Ovary (tissue), 3 donors: ENCODE data around the gene KRT4.

ENCODE experiments used
- EP300 ChIP-seq: sonication (generic); formaldehyde crosslinking; IDR thresholded peaks from one replicate; pipeline ENCODE4 v1.6.1; 2017; ENCODE audit warnings: antibody characterized with exemption
- POLR2A ChIP-seq: fragments of 450-650 bp; IDR thresholded peaks from one replicate; pipeline ENCODE4 v1.6.1; 2017; ENCODE audit warnings: antibody characterized with exemption, mild to moderate bottlenecking, moderate library complexity
- TF ChIP-seq, protein P1 (sequence below), 3 donors: fragments of 450-650 bp in 2 of 3; fragments of 200-600 bp in 1 of 3; IDR thresholded peaks; one replicate each; pipeline versions ENCODE4 v1.5.1 to v1.8.0; 2016 to 2022; ENCODE audit warnings: antibody characterized with exemption in 3 of 3, mild to moderate bottlenecking in 1 of 3
- donor health status: DM: no; HTN: no; CAD: no.

DNA sequence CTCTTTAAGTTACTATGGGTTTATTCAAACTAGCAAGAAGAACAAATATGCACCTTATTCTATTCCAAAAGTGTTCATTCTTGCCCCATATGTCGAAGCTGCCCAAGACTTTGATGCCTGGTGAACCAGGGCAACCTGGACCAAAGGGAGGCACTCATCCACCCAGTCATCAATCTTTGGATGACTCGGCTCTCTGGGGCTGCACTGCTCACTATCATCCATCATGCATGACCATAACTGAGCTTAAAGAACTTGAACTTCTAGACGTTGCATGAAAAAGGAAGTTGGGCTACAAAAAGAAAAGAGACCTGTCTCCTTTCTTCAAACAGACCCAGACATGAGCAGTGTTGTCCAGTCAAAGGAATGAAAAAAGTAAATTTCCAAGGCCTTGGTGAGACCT lies 1.2 kb downstream of the KRT4 start:
- TF ChIP-seq, protein P1, sequence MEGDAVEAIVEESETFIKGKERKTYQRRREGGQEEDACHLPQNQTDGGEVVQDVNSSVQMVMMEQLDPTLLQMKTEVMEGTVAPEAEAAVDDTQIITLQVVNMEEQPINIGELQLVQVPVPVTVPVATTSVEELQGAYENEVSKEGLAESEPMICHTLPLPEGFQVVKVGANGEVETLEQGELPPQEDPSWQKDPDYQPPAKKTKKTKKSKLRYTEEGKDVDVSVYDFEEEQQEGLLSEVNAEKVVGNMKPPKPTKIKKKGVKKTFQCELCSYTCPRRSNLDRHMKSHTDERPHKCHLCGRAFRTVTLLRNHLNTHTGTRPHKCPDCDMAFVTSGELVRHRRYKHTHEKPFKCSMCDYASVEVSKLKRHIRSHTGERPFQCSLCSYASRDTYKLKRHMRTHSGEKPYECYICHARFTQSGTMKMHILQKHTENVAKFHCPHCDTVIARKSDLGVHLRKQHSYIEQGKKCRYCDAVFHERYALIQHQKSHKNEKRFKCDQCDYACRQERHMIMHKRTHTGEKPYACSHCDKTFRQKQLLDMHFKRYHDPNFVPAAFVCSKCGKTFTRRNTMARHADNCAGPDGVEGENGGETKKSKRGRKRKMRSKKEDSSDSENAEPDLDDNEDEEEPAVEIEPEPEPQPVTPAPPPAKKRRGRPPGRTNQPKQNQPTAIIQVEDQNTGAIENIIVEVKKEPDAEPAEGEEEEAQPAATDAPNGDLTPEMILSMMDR (IDR thresholded peaks at IDR 0.05), result no peak
- TF ChIP-seq EP300, result no peak
- TF ChIP-seq POLR2A, result no peak
